Measurements from ENCODE around the gene BBOF1. TPM values are rescaled to one million over a fixed set of nuclear protein-coding genes. Genes with fewer than 3 reads are reported as not detected.

The BBOF1 gene
- total RNA-seq, 4 donors from 2014 or later, result 8.6 to 11.8 (median 9.9) TPM

- H3K27me3 ChIP-seq, result no peaks in the 10 kb centered on the region
- TF ChIP-seq CTCF (IDR thresholded peaks at IDR 0.05) (no peak), POLR2AphosphoS5 (IDR thresholded peaks at IDR 0.05) (peak in 1 of 2 donors; percentile 48), EP300 (IDR thresholded peaks at IDR 0.05) (no peak)
- 4% methylated on average over 4 of the region's 21 CpGs for WGBS
- DNase-seq (ENCODE audit: extremely low spot score), result no peak
- H3K4me1 ChIP-seq, result peaks cover 11 to 23% (median 17%) of the 10 kb centered on the region in 4 donors
- H3K9me3 ChIP-seq, result no peaks in the 10 kb centered on the region
- H3K4me3 ChIP-seq, result peak overlapping the region; percentile 80 to 91 (median 86)
- peak overlapping the region; percentile 95 to 99 (median 98) for H3K27ac ChIP-seq (replicated peaks in 1 of 4)
- peaks cover 0 to 4% (median 1%) of the 10 kb centered on the region in 4 donors for H3K36me3 ChIP-seq
- intact Hi-C loops (cut with DNase I), result loop anchor here (5.0 kb wide), 2 partner anchors 67 to 132 kb away; partner anchors contain the start of genes COQ6, FAM161B and ZNF410
These were observed 424 bp downstream of the BBOF1 start for GRCh38 chr14:74019408-74020137.

- no peaks in the 10 kb centered on the region for H3K36me3 ChIP-seq
- intact Hi-C loops (cut with DNase I), result no loop called here
- H3K4me3 ChIP-seq, result no peak overlapping the region
- H3K4me1 ChIP-seq, result peaks cover 11 to 23% (median 17%) of the 10 kb centered on the region in 4 donors
- DNase-seq (ENCODE audit: extremely low spot score), result no peak
- no peaks in the 10 kb centered on the region for H3K27me3 ChIP-seq
- no peak for TF ChIP-seq POLR2AphosphoS5 (IDR thresholded peaks at IDR 0.05)
- no peak for TF ChIP-seq CTCF (IDR thresholded peaks at IDR 0.05)
- TF ChIP-seq POLR2A (IDR thresholded peaks at IDR 0.05; ENCODE audit: low read depth), result no peak
- no peak for TF ChIP-seq EP300 (IDR thresholded peaks at IDR 0.05)
- H3K27ac ChIP-seq (replicated peaks in 1 of 4), result no peak overlapping the region
- no peaks in the 10 kb centered on the region for H3K9me3 ChIP-seq
- WGBS, result 90% methylated on average over 4 of the region's 4 CpGs
These were observed 3.2 kb downstream of the BBOF1 start for GRCh38 chr14:74022346-74022745.

GRCh38 chr14:74029136-74029535 lies 10.0 kb downstream of the BBOF1 start:
- Histone ChIP-seq H3K4me3 (no peak overlapping the region), H3K9me3 (no peaks in the 10 kb centered on the region), H3K27me3 (no peaks in the 10 kb centered on the region), H3K4me1 (no peaks in the 10 kb centered on the region), H3K36me3 (peaks cover 0 to 23% (median 0%) of the 10 kb centered on the region in 4 donors), H3K27ac (replicated peaks in 1 of 4) (no peak overlapping the region)
- DNase-seq (ENCODE audit: extremely low spot score), result no peak
- 93% methylated on average over 3 of the region's 3 CpGs for WGBS
- no peak for TF ChIP-seq POLR2AphosphoS5 (IDR thresholded peaks at IDR 0.05)
- TF ChIP-seq EP300 (IDR thresholded peaks at IDR 0.05), result no peak
- TF ChIP-seq POLR2A (IDR thresholded peaks at IDR 0.05; ENCODE audit: low read depth), result no peak
- TF ChIP-seq CTCF (IDR thresholded peaks at IDR 0.05), result no peak
- intact Hi-C loops (cut with DNase I), result no loop called here

- Histone ChIP-seq H3K4me1 (no peaks in the 10 kb centered on the region), H3K9me3 (no peaks in the 10 kb centered on the region), H3K4me3 (no peak overlapping the region), H3K36me3 (peaks cover 0 to 32% (median 0%) of the 10 kb centered on the region in 4 donors), H3K27me3 (no peaks in the 10 kb centered on the region), H3K27ac (replicated peaks in 1 of 4) (no peak overlapping the region)
- intact Hi-C loops (cut with DNase I), result no loop called here
- TF ChIP-seq EP300 (IDR thresholded peaks at IDR 0.05) (no peak), CTCF (IDR thresholded peaks at IDR 0.05) (no peak), POLR2AphosphoS5 (IDR thresholded peaks at IDR 0.05) (no peak), POLR2A (IDR thresholded peaks at IDR 0.05; ENCODE audit: low read depth) (no peak)
- no peak for DNase-seq (ENCODE audit: extremely low spot score)
- 65% methylated on average over 3 of the region's 3 CpGs for WGBS
These were observed 15.4 kb downstream of the BBOF1 start for GRCh38 chr14:74034572-74034971.
